IMR-90 (cell line): Measurements from ENCODE around the gene CACNA1I. TPM values are rescaled to one million over a fixed set of nuclear protein-coding genes. Genes with fewer than 3 reads are reported as not detected.

Experiments
- ATAC-seq: fragments of 200-7000 bp; cut with Tn5 transposase; 2 replicates; pipeline ENCODE4 v1.9.1; 2020; ENCODE audit warnings: low read depth, mild to moderate bottlenecking, moderate library complexity
- BruUV-seq: library from RNA; stranded (reverse); fragments of 400-500 nt; replicated peaks from 2 replicates; lab custom pipeline; 2021; lab: Mats Ljungman, UMichigan
- CTCF ChIA-PET: fragments of 300-600 bp; formaldehyde crosslinking; extraction: SDS; loops from one replicate; lab custom pipeline; 2021; ENCODE audit warnings: antibody characterized with exemption; lab: Yijun Ruan, JAX
- POLR2A ChIA-PET: fragments of 300-600 bp; sonication (Branson Sonifier 250); formaldehyde crosslinking; loops from one replicate; lab custom pipeline; 2022; ENCODE audit warnings: antibody characterized with exemption; ENCODE audit not compliant: unreplicated experiment; lab: Charles Lee
- DNase-seq: peaks from one replicate; pipeline ENCODE4 v3.0.0; 2013
- H2AFZ ChIP-seq: replicated peaks from 2 replicates; pipeline ENCODE3; 2013; ENCODE audit warnings: low read length, mild to moderate bottlenecking; ENCODE audit not compliant: poor library complexity
- H2AK5ac ChIP-seq: 2 replicates; pipeline ENCODE4 v1.6.1; 2013; ENCODE audit warnings: low read depth, low read length, inconsistent platforms
- H2AK9ac ChIP-seq: replicated peaks from 2 replicates; pipeline ENCODE3; 2013; ENCODE audit warnings: mild to moderate bottlenecking, low read depth, low read length, moderate library complexity; ENCODE audit not compliant: poor library complexity
- H2BK120ac ChIP-seq: 2 replicates; pipeline ENCODE4 v1.6.1; 2013; ENCODE audit warnings: low read depth, low read length, inconsistent platforms
- H2BK15ac ChIP-seq: 3 replicates; pipeline ENCODE4 v1.6.1; 2013; ENCODE audit warnings: low read depth, low read length, inconsistent platforms
- H2BK20ac ChIP-seq: 2 replicates; pipeline ENCODE4 v1.6.1; 2013; ENCODE audit warnings: low read depth, mild to moderate bottlenecking, inconsistent platforms, low read length, moderate library complexity
- H2BK5ac ChIP-seq: 2 replicates; pipeline ENCODE4 v1.6.1; 2013; ENCODE audit warnings: mild to moderate bottlenecking, low read depth, low read length, inconsistent platforms; ENCODE audit not compliant: poor library complexity, severe bottlenecking
- H3K14ac ChIP-seq: replicated peaks from 2 replicates; pipeline ENCODE4 v1.6.1; 2013; ENCODE audit warnings: low read depth, low read length, inconsistent platforms
- H3K18ac ChIP-seq: 2 replicates; pipeline ENCODE4 v1.6.1; 2013; ENCODE audit warnings: low read depth, low read length, control low read depth
- H3K23ac ChIP-seq: 2 replicates; pipeline ENCODE4 v1.6.1; 2013; ENCODE audit warnings: low read depth, low read length, inconsistent platforms
- H3K27ac ChIP-seq: 2 replicates; pipeline ENCODE4 v1.5.1; 2013; ENCODE audit warnings: mild to moderate bottlenecking, control low read depth, low read length; ENCODE audit not compliant: insufficient read depth
- H3K27me3 ChIP-seq: 2 replicates; pipeline ENCODE4 v1.6.1; 2013; ENCODE audit warnings: low read length; ENCODE audit not compliant: control insufficient read depth, insufficient read depth
- H3K36me3 ChIP-seq: 2 replicates; pipeline ENCODE4 v1.6.1; 2013; ENCODE audit warnings: low read length, mixed read lengths; ENCODE audit not compliant: control insufficient read depth, insufficient read depth
- H3K4ac ChIP-seq: 2 replicates; pipeline ENCODE4 v1.6.1; 2013; ENCODE audit warnings: low read depth, low read length, inconsistent platforms
- H3K4me1 ChIP-seq: 2 replicates; pipeline ENCODE4 v1.6.1; 2013; ENCODE audit warnings: low read length, mixed read lengths; ENCODE audit not compliant: control insufficient read depth, insufficient read depth
- H3K4me2 ChIP-seq: 2 replicates; pipeline ENCODE4 v1.6.1; 2013; ENCODE audit warnings: low read depth, mild to moderate bottlenecking, control low read depth, low read length, moderate library complexity
- H3K4me3 ChIP-seq: 2 replicates; pipeline ENCODE4 v1.5.1; 2013; ENCODE audit warnings: low read depth, mild to moderate bottlenecking, control low read depth, low read length, moderate library complexity; ENCODE audit not compliant: insufficient read depth
- H3K56ac ChIP-seq: 2 replicates; pipeline ENCODE4 v1.6.1; 2013; ENCODE audit warnings: low read length, inconsistent platforms; ENCODE audit not compliant: insufficient read depth; ENCODE audit errors: extremely low read depth
- H3K79me1 ChIP-seq, 2 experiments: 2 replicates each; pipeline ENCODE4 v1.6.1; 2013; ENCODE audit warnings: low read length in 2 of 2, inconsistent platforms in 1 of 2, low read depth in 1 of 2
- H3K9ac ChIP-seq: 2 replicates; pipeline ENCODE4 v1.6.1; 2013; ENCODE audit warnings: low read depth, low read length, control low read depth
- H3K9me1 ChIP-seq: 2 replicates; pipeline ENCODE4 v1.6.1; 2013; ENCODE audit warnings: low read length, inconsistent platforms; ENCODE audit not compliant: insufficient read depth
- H3K9me3 ChIP-seq: 2 replicates; pipeline ENCODE4 v1.6.1; 2013; ENCODE audit warnings: low read length; ENCODE audit not compliant: control insufficient read depth, insufficient read depth
- H4K20me1 ChIP-seq: 2 replicates; pipeline ENCODE4 v1.6.1; 2013; ENCODE audit warnings: low read length, inconsistent platforms; ENCODE audit not compliant: insufficient read depth
- H4K5ac ChIP-seq: 2 replicates; pipeline ENCODE4 v1.6.1; 2013; ENCODE audit warnings: mild to moderate bottlenecking, low read depth, low read length, control low read depth
- H4K8ac ChIP-seq, 2 experiments: 2 replicates each; pipeline ENCODE4 v1.6.1; 2013; ENCODE audit warnings: low read depth in 2 of 2, low read length in 2 of 2, control low read depth in 1 of 2, inconsistent platforms in 1 of 2
- H4K91ac ChIP-seq: 2 replicates; pipeline ENCODE4 v1.6.1; 2013; ENCODE audit warnings: low read depth, low read length, inconsistent platforms; ENCODE audit not compliant: insufficient read depth
- BHLHE40 ChIP-seq: fragments of 150-350 bp; IDR thresholded peaks from 2 replicates; pipeline ENCODE4 v1.6.1; 2016; ENCODE audit warnings: mild to moderate bottlenecking, low read depth, low read length
- CHD1 ChIP-seq: IDR thresholded peaks from 2 replicates; pipeline ENCODE4 v1.6.1; 2012; ENCODE audit warnings: low read depth, low read length, improper control_type of control experiment
- ELK1 ChIP-seq: fragments of 150-350 bp; IDR thresholded peaks from 2 replicates; pipeline ENCODE4 v1.6.1; 2016; ENCODE audit warnings: low read depth, mild to moderate bottlenecking, low read length, moderate library complexity, borderline replicate concordance
- MAFK ChIP-seq: IDR thresholded peaks from 2 replicates; pipeline ENCODE4 v1.6.1; 2012; ENCODE audit warnings: low read depth, low read length, improper control_type of control experiment
- USF2 ChIP-seq: fragments of 150-350 bp; IDR thresholded peaks from 2 replicates; pipeline ENCODE4 v1.6.1; 2017; ENCODE audit warnings: mild to moderate bottlenecking, antibody characterized with exemption, low read length, low read depth
- WGBS, 2 experiments: methylation state at CpG; one replicate each; pipeline versions ENCODE4 v1.1.5 to v1.1.7; 2013; ENCODE audit warnings: missing lambda C conversion rate in 2 of 2; ENCODE audit not compliant: insufficient read length in 1 of 2; ENCODE audit errors: extremely low coverage in 2 of 2; 5-methylcytosine and 5-hydroxymethylcytosine counted together
- dilution Hi-C: fragments of 300-500 bp; cut with HindIII; formaldehyde crosslinking; loops from one replicate; pipeline ENCODE4 v1.14.3; 2018; ENCODE audit warnings: low sequenced_read_pairs; ENCODE audit not compliant: unreplicated experiment
- in situ Hi-C: fragments of 300-500 bp; cut with MboI; formaldehyde crosslinking; loops from 3 replicates; pipeline ENCODE4 v1.14.3; 2019; ENCODE audit warnings: low sequenced_read_pairs, inconsistent platforms, mixed read lengths
- intact Hi-C: fragments of 100-400 bp; cut with micrococcal nuclease; formaldehyde crosslinking; loops from 2 replicates; pipeline ENCODE4 v1.10.0; 2022
- polyA plus RNA-seq, 3 experiments: library from polyadenylated mRNA; depleted of rRNA; stranded (reverse); fragments of >200 nt; gene quantifications; 2 replicates each; pipeline ENCODE4 v1.2.3, GENCODE V29; 2012; ENCODE audit warnings: low replicate concordance in 1 of 3
- total RNA-seq: library from RNA; depleted of rRNA; stranded (reverse); fragments of >200 nt; gene quantifications from 2 replicates; pipeline ENCODE4 v1.2.3, GENCODE V29; 2012

CACNA1I gene
- total and polyA plus RNA-seq, 2 of the 4 experiments (the other 2 are of a cell fraction) = under 0.01 to 0.02 TPM

- Histone ChIP-seq H3K4me1 (no peaks in the 10 kb centered on the region), H3K4me2 (no peak overlapping the region), H2BK5ac (no peak overlapping the region), H3K23ac (no peak overlapping the region), H3K4ac (no peak overlapping the region), H3K79me1 (no peaks in the 10 kb centered on the region), H2AFZ (no peak overlapping the region), H4K8ac (no peak overlapping the region), H3K9ac (no peak overlapping the region), H2AK9ac (no peak overlapping the region), H3K14ac (no peak overlapping the region), H2BK20ac (no peak overlapping the region), H3K27me3 (peaks cover 95% of the 10 kb centered on the region), H4K20me1 (no peaks in the 10 kb centered on the region), H3K4me3 (no peak overlapping the region), H3K9me3 (no peaks in the 10 kb centered on the region; the same call in 1 of the 2 replicates), H3K27ac (no peak overlapping the region), H3K56ac (no peak overlapping the region), H2BK120ac (no peak overlapping the region), H4K5ac (no peak overlapping the region), H4K91ac (no peak overlapping the region), H3K18ac (no peak overlapping the region), H2BK15ac (no peak overlapping the region), H2AK5ac (no peak overlapping the region), H3K9me1 (no peaks in the 10 kb centered on the region), H3K36me3 (no peaks in the 10 kb centered on the region)
- dilution Hi-C loops = no loop called here
- ChIA-PET POLR2A (no interaction called here), CTCF (no interaction called here)
- no TSS peak for BruUV-seq
- in situ Hi-C loops = no loop called here
- no peak for TF ChIP-seq CHD1
- TF ChIP-seq MAFK = no peak
- TF ChIP-seq USF2 = no peak
- no peak for TF ChIP-seq BHLHE40
- TF ChIP-seq ELK1 = no peak
- intact Hi-C loops = no loop called here
- DNase-seq (no peak), ATAC-seq (no peak)
- WGBS, 2 experiments = 50% methylated on average over 1 of the region's 1 CpG; no CpG with 5 or more reads in 1 of the 2 experiments
These were observed 90.9 kb downstream of the CACNA1I start for GRCh38 chr22:39661501-39661841.
